Measurements from ENCODE around the gene EPHA3. TPM values are rescaled to one million over a fixed set of nuclear protein-coding genes. Genes with fewer than 3 reads are reported as not detected.

The EPHA3 gene
- total and polyA plus RNA-seq, 8 donors: 0.29 to 33.9 (median 0.81) TPM

- WGBS, 5 donors: 4 to 10% (median 6%) methylated on average over 25 to 42 of the region's 42 CpGs
- Histone ChIP-seq H3K27me3 (peaks cover 0 to 16% (median 3%) of the 10 kb centered on the region in 3 donors), H3K4me3 (peak overlapping the region; percentile 40 to 57 (median 46)), H3K9me3 (no peaks in the 10 kb centered on the region), H3K4me1 (peaks cover 0 to 14% (median 11%) of the 10 kb centered on the region in 4 donors), H3K27ac (peak overlapping the region in 3 of 5 donors; percentile 52 to 61 (median 55)), H3K36me3 (no peaks in the 10 kb centered on the region)
- peak; percentile 63 to 91 for DNase-seq
- TF ChIP-seq CTCF (IDR thresholded peaks at IDR 0.05) (peak in 5 of 7 experiments; percentile 32 to 67 (median 51)), POLR2AphosphoS5 (IDR thresholded peaks at IDR 0.05) (no peak)
- intact Hi-C loops (cut with DNase I; ENCODE audit: low total_unique reads): no loop called here
These were observed 6.7 kb downstream of the EPHA3 start for GRCh38 chr3:89113893-89114840.

- Histone ChIP-seq H3K27me3 (peaks cover 0 to 9% (median 3%) of the 10 kb centered on the region in 3 donors), H3K4me3 (peak overlapping the region; percentile 40 to 57 (median 46)), H3K27ac (peak overlapping the region in 3 of 5 donors; percentile 52 to 61 (median 55)), H3K36me3 (no peaks in the 10 kb centered on the region), H3K9me3 (no peaks in the 10 kb centered on the region), H3K4me1 (peaks cover 0 to 14% (median 11%) of the 10 kb centered on the region in 4 donors)
- intact Hi-C loops (cut with DNase I; ENCODE audit: low total_unique reads): no loop called here
- DNase-seq: no peak
- 18 to 27% (median 24%) methylated on average over 12 to 13 of the region's 13 CpGs for WGBS, 5 donors
- TF ChIP-seq POLR2A (IDR thresholded peaks at IDR 0.05): no peak
- peak in 4 of 7 experiments; percentile 0 to 16 (median 5) for TF ChIP-seq CTCF (IDR thresholded peaks at IDR 0.05)
These were observed 7.4 kb downstream of the EPHA3 start for GRCh38 chr3:89114841-89115223.

GRCh38 chr3:89116476-89116875 lies 9.1 kb downstream of the EPHA3 start:
- TF ChIP-seq CTCF (IDR thresholded peaks at IDR 0.05): no peak
- TF ChIP-seq POLR2A (IDR thresholded peaks at IDR 0.05): no peak
- TF ChIP-seq POLR2AphosphoS5 (IDR thresholded peaks at IDR 0.05): no peak
- no peak for TF ChIP-seq EP300 (IDR thresholded peaks at IDR 0.05)
- intact Hi-C loops (cut with DNase I; ENCODE audit: low total_unique reads): no loop called here

GRCh38 chr3:89138048-89138447 lies 30.6 kb downstream of the EPHA3 start:
- Histone ChIP-seq H3K9me3 (no peaks in the 10 kb centered on the region), H3K27ac (no peak overlapping the region), H3K4me3 (no peak overlapping the region), H3K27me3 (no peaks in the 10 kb centered on the region), H3K4me1 (no peaks in the 10 kb centered on the region), H3K36me3 (no peaks in the 10 kb centered on the region)
- no peak for TF ChIP-seq POLR2AphosphoS5 (IDR thresholded peaks at IDR 0.05)
- TF ChIP-seq POLR2A (IDR thresholded peaks at IDR 0.05): no peak
- TF ChIP-seq EP300 (IDR thresholded peaks at IDR 0.05): no peak
- no peak for TF ChIP-seq CTCF (IDR thresholded peaks at IDR 0.05)
- intact Hi-C loops (cut with DNase I; ENCODE audit: low total_unique reads): no loop called here
- 67 to 83% (median 72%) methylated on average over 2 of the region's 2 CpGs for WGBS, 5 donors
- DNase-seq: peak in 1 of 2 donors; percentile 12

More at GRCh38 chr3:89116476-89116875, 9.1 kb downstream of the EPHA3 start:
- Histone ChIP-seq H3K27me3 (peaks cover 0 to 9% (median 3%) of the 10 kb centered on the region in 3 donors), H3K4me3 (no peak overlapping the region), H3K27ac (no peak overlapping the region), H3K9me3 (no peaks in the 10 kb centered on the region), H3K4me1 (peaks cover 0 to 14% (median 11%) of the 10 kb centered on the region in 4 donors), H3K36me3 (no peaks in the 10 kb centered on the region)
- no peak for DNase-seq

Data from stomach (tissue), 9 donors.